Stimulated activated CD8-positive, alpha-beta memory T cell treated with anti-CD3 and anti-CD28 coated beads, Interleukin-4, amount 100 ng/mL, for 1 hour (primary cell): ENCODE data around the gene ZFPM1.

Experiments
- DNase-seq, 2 donors: peaks; one replicate each; pipeline ENCODE4 v3.0.0-alpha.2; 2020; ENCODE audit warnings: low read depth in 2 of 2, low spot score in 1 of 2

The ZFPM1 gene

DNA sequence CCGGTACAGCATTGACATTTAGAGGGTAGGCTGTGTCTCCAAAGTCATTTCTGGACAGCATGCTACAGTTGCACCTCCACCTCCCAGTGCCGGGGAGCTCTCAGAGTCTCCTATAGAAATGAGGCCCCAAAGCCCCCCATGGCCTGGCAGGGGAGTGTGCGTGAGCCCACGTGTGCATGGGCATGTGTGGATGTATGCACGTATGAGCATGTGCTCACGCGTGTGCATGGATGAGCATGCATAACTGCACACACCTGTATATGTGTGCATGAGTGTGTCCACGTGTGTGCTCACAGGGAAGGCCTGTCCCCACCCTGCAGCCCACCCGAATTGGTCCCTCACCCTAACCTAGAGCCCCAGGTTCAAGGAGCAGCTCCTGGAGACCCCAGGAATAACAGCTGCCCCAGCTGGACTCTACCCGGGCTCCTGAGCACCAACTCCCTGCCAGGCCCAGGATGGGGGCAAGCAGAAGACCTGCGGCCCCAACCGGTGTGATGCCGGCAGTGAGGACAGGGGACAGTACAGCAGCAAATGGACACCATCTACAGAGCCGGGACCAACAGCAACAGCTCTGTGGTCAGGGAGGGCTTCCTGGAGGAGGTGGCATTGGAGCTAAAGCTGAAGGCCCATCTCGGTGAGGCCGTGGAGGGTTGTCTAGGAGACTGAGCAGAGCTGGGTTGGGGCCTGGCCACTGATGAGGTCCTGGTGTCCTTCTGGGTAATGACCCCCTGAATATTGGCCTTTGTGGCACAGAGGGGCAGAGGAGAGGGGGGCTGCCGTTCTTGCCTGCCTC is 35.2 kb upstream of the ZFPM1 start:
- no peak for DNase-seq

DNA sequence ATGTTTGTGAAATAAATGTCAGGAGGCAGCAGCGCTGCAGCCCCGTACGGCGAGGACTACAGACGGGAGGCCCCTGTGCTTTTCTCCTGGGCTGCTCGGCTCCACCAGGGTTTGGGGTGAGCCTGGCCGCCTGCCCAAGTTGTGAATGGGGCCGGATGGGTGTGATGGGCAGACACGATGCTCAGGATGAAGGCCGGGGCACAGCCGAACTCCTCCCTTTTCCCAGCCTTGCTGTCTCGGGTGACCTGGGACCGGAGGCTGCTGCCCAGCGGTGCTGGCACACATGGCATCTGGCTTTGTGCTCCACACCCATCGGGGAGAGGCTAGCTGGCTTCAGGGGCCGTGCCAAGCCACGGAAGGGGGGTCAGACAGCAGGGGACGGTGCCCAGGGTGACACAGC is 34.2 kb upstream of the ZFPM1 start:
- DNase-seq = no peak

DNA sequence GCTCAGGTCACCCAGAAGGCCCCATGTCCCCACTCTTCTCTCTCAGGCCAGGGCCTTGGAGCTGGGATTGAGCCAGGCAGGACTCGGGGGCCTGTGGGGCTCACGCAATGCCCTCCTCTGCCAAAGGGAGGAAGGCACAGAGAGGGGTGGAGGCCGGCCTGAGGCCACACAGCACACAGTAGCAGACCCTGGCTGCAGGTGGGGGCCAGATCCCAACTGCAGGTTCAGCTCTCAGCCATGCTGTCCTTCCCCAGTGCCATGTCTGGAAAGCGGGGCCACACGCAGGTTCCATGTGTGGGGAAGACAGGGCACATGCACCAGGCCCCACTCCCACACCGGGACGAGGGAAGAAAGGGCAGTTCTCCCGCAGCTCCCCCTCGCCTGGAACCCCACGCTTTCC is 33.3 kb upstream of the ZFPM1 start:
- DNase-seq = no peak

DNA sequence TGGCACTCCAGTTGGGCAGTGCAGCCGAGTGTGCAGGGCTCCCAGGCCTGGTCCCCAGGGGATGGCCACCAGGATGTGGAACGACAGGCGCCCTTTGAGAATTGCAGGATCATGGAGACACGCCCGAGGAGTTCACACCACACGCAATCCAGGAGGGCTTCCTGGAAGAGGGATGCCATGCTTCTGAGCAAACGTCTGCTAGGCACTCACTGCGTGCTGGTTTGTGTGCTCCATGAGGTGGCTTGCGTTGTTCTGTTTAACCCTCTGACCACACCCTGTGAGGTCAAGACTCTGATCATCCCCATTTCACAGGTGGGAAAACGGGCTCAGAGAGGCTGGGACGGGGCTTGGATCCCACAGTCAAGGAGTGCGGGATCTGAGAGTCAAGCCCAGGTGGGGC is 32.6 kb upstream of the ZFPM1 start:
- DNase-seq = no peak

DNA sequence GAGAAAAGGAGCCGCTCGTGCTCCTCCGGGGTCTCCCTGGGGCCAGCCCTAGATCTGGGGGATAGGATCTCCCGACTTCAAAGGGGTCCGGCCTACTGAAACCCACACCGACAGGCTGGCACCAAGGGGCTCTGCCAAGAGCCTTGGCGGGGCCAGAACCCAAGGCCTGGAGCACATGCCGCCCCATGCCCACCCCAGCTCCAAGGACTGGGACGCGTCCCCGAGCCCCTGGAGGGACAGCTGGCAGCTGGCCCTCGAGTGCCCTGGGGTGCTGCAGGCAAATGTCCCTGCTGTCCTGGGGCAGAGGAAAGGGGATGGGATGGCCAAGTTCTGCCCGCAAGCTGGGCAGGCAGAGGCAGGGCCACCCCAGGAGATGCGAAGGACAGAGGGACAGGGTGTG is 31.8 kb upstream of the ZFPM1 start:
- no peak for DNase-seq

DNA sequence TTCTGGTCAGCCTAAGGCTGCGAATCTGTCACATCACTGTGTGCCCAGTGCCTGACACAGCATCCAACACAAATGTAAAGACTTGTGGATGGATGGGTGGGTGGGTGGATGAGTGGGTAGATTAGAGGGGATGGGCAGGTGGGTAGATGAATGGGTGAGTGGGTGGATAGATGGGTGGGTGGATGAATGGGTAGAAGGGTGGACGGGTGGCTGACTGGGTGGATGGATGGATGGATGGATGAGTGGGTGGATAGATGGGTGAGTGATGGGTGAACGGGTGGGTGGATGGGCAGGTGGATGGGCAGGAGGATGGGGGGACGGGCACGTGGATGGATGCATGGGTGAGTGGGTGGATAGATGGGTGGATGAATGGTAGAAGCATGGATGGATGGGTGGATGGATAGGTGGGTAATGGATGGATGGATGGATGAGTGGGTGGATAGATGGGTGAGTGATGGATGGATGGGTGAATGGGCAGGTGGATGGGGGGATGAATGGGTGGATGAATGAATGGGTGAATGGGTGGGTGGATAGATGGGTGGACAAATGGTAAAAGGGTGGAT is 31.1 kb upstream of the ZFPM1 start:
- no peak for DNase-seq

DNA sequence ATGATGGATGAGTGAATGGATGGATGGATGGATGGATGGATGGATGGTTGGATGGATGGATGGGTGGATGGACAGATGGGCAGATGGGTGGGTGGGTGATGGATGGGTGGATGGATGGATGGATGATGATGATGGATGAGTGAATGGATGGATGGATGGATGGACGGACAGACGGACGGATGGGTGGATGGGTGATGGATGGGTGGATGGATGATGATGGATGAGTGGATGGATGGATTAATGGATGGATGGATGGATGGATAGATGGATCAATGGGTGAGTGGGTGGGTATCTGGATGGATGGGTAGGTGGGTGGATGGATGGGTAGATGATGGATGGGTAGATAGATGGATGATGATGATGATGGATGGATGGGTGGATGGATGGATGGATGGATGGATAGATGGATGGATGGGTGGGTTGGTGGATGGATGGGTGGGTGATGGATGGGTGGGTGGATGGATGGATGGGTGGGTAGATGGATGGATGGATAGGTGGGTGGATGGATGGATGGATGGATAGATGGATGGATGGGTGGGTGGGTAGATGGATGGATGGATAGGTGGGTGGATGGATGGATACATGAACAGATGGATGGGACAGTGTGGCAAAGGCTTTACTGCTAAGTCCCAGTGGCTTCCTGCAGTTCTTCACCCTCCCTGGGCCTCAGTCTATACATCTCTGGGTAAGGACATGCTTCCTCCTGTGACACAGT is 30.2 kb upstream of the ZFPM1 start:
- DNase-seq = no peak

DNA sequence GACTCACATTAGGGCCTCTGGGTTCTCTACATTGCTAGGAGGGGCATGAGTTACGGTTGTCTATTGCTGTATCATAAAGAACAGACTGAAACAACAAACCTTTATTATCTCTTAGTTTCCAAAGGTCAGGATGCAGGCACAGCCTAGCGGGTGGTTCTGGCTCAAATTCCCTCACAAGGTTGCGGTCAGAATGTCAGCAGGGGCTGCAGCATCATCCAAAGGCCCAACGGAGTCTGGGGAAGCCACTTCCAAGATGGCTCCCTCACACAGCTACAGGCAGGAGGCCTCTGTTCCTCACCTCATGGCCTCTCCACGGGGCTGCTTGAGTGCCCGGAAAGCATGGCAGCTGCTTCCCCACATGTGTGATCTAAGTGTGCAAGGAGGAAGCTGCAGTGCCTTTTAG is 29.6 kb upstream of the ZFPM1 start:
- DNase-seq = no peak

DNA sequence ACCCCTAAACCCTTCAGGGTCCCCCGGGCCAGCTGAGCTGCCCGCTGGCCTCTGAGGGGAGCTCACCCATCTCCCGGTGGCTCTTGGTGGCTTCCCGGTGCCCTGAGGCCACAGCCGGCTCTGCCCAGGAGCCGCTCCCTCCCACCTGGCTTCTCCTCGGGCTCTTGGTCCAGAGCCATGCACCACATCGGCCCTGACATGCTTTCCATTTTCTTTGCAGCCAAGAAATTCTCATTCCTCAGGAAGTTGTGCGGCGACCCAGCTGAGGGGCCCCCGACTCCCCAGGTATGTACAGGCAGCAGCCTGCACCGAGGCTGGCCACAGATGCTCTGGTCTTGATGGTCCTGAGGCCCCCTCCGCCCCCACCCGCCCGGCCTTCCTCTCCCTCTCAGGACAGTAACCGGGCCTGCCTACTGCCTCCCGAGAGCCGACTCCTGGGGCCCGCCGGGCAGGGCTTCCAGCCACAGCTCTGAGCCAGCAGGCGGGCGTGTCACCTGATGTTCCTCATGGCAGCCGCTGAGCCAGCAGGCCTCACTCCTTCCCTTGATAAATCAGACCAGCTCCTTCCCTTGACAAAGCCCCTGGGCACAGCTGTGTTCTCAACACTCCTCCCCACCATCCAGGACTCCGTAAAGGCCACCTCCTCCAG is 28.4 kb upstream of the ZFPM1 start:
- DNase-seq = no peak

DNA sequence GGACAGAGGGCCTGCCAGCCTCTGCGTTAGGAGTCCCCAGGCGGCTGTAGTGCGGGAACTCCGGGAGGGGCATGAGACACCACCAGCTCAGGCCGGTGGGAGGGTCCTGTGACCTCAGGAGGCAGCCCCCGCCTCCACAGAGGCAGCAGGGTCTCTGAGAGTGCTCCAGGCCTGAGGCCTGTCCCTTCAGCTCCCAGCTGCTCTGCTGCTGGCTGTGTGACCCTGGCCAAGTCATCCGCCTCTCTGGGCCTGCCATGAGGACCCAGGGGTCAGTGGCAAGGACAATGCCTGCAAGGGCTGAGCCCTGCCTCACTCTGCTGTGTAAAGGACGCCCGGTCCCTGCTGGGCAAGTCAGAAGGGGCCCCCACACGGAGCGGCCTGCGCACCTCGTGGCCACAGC is 27.1 kb upstream of the ZFPM1 start:
- DNase-seq = no peak

DNA sequence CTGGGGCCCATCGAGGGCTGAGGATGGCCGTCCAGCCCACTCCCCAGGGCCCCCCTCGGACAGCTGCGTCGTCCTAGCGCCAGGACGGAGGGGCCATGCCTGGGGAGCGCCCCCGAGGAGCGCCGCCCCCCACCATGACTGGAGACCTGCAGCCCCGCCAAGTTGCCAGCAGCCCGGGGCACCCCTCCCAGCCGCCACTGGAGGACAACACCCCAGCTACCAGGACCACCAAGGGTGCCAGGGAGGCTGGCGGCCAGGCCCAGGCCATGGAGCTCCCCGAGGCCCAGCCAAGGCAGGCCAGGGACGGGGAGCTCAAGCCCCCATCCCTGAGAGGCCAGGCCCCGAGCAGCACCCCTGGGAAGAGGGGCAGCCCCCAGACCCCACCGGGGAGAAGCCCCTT is 25.7 kb upstream of the ZFPM1 start:
- DNase-seq = no peak

DNA sequence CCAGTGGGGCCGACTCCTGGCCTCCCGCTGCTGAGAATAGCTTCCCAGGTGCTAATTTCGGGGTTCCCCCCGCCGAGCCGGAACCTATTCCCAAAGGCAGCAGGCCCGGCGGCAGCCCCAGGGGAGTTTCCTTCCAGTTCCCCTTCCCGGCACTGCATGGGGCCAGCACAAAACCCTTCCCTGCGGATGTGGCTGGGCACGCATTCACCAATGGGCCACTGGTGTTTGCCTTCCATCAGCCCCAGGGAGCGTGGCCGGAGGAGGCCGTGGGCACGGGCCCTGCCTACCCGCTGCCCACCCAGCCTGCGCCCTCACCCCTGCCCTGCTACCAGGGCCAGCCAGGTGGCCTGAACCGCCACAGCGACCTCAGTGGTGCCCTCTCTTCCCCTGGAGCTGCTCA is 24.9 kb upstream of the ZFPM1 start:
- no peak for DNase-seq

DNA sequence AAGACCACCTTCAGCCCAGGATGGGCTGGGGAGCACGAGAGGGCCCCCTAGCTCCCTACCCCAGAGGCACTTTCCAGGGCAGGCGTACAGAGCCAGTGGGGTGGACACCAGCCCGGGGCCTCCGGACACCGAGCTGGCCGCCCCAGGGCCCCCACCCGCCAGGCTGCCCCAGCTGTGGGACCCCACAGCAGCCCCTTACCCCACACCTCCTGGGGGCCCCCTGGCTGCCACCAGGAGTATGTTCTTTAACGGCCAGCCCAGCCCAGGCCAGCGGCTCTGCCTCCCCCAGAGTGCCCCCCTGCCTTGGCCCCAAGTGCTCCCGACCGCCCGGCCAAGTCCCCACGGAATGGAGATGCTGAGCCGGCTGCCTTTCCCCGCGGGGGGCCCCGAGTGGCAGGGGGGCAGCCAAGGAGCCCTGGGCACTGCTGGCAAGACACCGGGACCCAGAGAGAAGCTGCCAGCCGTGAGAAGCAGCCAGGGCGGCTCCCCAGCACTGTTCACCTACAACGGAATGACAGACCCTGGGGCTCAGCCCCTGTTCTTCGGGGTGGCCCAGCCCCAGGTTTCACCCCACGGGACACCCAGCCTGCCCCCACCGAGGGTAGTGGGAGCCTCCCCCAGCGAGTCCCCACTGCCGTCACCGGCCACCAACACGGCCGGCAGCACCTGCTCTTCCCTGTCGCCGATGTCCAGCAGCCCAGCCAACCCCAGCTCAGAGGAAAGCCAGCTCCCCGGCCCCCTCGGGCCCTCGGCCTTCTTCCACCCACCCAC is 24.3 kb upstream of the ZFPM1 start:
- no peak for DNase-seq

DNA sequence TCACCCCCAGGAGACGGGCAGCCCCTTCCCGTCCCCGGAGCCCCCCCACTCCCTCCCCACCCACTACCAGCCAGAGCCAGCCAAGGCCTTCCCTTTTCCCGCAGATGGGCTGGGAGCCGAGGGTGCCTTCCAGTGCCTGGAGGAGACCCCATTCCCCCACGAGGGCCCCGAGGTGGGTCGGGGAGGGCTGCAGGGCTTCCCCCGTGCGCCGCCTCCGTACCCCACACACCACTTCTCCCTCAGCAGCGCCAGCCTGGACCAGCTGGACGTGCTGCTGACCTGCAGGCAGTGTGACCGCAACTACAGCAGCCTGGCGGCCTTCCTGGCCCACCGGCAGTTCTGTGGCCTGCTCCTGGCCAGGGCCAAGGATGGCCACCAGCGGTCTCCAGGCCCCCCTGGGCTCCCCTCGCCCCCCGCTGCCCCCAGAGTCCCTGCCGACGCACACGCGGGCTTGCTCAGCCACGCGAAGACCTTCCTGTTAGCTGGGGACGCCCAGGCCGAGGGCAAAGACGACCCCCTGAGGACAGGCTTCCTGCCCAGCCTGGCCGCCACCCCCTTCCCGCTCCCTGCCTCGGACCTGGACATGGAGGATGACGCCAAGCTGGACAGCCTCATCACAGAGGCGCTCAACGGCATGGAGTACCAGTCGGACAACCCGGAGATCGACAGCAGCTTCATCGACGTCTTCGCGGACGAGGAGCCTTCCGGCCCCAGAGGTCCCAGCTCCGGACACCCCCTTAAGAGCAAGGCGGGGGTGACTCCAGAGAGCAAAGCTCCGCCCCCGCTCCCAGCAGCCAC is 23.5 kb upstream of the ZFPM1 start:
- no peak for DNase-seq

DNA sequence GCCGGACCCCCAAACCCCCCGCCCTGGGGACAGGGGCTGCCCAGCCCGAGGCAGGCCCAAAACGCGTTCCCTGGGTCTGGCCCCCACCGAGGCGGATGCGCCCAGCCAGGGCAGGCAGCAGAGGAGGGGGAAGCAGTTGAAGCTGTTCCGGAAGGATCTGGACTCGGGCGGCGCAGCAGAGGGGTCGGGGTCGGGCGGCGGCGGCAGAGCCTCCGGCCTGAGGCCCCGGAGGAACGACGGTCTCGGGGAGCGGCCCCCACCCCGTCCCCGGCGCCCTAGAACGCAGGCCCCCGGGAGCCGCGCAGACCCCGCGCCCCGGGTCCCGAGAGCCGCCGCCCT is 22.9 kb upstream of the ZFPM1 start:
- DNase-seq = no peak

DNA sequence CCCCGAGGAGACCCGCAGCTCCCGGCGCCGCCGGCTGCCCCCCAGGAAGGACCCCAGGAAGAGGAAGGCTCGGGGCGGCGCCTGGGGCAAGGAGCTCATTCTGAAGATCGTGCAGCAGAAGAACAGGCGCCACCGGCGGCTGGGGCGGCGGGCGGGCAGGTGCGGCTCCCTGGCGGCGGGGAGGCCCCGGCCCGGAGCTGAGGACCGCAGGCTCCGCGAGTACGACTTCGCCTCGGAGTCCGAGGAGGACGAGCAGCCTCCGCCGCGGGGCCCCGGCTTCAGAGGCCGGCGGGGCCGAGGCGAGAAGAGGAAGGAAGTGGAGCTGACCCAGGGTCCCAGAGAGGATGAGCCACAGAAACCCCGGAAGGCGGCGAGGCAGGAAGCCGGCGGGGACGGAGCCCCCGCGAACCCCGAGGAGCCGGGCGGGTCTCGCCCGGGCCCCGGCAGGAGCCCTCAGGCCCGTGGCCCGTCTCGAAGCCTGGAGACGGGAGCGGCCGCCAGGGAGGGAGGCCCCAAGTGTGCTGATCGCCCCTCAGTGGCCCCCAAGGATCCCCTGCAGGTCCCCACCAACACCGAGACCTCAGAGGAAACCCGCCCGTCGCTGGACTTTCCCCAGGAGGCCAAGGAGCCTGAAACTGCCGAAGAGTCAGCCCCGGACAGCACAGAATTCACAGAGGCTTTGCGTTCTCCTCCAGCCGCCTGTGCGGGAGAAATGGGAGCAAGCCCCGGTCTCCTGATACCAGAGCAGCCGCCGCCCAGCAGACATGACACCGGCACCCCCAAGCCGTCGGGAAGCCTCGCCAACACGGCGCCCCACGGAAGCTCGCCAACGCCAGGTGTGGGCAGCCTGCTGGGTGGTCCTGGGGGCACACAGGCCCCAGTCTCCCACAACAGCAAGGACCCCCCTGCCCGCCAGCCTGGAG is 22.3 kb upstream of the ZFPM1 start:
- peak in 1 of 2 donors; percentile 17 for DNase-seq

DNA sequence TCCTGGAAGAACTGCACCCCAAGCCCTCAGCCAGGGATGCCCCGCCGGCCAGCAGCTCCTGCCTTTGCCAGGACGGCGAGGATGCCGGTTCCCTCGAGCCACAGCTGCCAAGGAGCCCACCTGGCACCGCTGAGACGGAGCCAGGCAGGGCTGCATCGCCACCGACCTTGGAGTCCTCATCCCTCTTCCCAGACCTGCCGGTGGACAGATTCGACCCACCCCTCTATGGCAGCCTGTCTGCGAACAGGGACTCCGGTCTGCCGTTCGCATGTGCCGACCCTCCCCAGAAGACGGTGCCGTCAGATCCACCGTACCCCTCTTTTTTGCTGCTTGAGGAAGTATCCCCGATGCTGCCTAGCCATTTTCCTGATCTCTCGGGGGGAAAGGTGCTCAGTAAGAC is 21.4 kb upstream of the ZFPM1 start:
- no peak for DNase-seq

DNA sequence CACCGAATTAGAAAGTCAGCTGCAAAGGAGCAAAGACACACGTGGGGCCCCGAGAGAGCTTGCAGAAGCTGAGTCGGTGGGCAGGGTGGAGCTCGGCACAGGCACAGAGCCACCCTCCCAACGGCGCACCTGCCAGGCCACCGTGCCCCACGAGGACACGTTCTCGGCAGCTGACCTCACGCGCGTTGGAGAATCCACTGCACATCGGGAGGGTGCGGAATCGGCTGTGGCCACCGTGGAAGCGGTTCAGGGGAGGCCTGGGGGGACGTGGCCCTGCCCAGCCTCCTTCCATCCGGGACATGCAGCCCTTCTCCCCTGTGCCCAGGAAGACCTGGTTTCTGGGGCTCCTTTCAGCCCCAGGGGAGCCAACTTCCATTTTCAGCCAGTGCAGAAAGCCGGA is 20.9 kb upstream of the ZFPM1 start:
- DNase-seq = no peak

DNA sequence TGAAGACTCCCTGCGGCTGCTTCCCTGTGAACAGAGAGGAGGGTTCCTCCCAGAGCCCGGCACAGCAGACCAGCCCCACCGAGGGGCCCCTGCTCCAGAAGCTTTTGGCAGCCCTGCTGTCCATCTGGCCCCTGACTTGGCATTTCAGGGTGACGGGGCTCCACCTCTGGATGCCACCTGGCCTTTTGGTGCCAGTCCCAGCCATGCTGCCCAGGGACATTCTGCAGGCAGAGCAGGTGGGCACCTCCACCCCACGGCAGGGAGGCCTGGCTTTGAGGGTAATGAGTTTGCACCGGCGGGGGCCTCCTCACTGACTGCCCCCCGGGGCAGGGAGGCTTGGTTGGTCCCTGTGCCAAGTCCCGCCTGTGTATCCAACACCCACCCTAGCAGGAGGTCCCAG is 20.3 kb upstream of the ZFPM1 start:
- DNase-seq = no peak
